ENCODE results near the gene ALDH3A1.

Gene ALDH3A1

DNA sequence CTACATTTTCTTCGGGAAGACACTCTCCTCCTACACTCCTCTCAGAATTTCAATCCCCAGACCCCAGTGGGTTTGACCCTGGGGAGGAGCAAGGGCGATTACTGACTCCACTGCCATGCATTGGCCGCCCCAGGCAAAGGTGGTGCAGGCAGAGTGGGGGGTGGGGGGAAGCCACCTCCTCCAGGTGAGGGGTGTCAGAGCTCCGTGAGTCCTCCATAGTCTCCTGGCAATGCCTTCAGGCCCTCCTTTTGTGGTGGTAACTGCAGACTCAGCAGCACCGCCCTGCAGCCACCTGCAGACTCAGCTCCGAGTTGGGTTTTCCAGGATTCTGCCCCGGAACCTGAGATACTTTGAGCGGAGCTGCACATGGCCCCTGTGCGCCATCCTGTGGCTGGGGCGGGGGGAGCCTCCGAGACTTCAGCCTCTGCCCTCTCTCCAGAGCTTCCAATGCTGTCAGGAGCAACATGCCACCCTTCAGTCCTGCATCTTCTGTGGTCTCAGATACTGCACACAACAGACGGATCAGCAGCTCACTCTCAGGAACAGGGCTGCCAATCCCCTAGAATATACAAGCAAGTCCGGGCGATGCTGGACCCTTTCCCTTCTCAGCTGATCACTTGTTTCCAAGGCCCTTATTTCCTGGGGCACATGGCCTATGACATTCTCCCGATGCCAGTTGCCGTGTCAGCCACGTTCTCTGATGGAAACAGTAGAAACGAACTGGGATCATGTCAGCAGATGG, 29.3 kb downstream of the ALDH3A1 start:
- no peak for DNase-seq (ENCODE audit: low read depth)
- TF ChIP-seq, protein P1, sequence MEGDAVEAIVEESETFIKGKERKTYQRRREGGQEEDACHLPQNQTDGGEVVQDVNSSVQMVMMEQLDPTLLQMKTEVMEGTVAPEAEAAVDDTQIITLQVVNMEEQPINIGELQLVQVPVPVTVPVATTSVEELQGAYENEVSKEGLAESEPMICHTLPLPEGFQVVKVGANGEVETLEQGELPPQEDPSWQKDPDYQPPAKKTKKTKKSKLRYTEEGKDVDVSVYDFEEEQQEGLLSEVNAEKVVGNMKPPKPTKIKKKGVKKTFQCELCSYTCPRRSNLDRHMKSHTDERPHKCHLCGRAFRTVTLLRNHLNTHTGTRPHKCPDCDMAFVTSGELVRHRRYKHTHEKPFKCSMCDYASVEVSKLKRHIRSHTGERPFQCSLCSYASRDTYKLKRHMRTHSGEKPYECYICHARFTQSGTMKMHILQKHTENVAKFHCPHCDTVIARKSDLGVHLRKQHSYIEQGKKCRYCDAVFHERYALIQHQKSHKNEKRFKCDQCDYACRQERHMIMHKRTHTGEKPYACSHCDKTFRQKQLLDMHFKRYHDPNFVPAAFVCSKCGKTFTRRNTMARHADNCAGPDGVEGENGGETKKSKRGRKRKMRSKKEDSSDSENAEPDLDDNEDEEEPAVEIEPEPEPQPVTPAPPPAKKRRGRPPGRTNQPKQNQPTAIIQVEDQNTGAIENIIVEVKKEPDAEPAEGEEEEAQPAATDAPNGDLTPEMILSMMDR (conservative IDR thresholded peaks at IDR 0.05; ENCODE audit: control insufficient read depth, insufficient read depth, low read depth, low read length), result no peak

GRCh38 chr17:19718041-19718612, 30.0 kb downstream of the ALDH3A1 start:
- no peak for DNase-seq (ENCODE audit: low read depth)
- TF ChIP-seq, protein P1 (conservative IDR thresholded peaks at IDR 0.05; ENCODE audit: control insufficient read depth, insufficient read depth, low read depth, low read length), result no peak
- no peak overlapping the region for H3K4me3 ChIP-seq (ENCODE audit: control insufficient read depth, low read depth, low read length)

More for the DNA sequence above, 29.3 kb downstream of the ALDH3A1 start:
- no peak overlapping the region for H3K4me3 ChIP-seq (ENCODE audit: control insufficient read depth, low read depth, low read length)

DNA sequence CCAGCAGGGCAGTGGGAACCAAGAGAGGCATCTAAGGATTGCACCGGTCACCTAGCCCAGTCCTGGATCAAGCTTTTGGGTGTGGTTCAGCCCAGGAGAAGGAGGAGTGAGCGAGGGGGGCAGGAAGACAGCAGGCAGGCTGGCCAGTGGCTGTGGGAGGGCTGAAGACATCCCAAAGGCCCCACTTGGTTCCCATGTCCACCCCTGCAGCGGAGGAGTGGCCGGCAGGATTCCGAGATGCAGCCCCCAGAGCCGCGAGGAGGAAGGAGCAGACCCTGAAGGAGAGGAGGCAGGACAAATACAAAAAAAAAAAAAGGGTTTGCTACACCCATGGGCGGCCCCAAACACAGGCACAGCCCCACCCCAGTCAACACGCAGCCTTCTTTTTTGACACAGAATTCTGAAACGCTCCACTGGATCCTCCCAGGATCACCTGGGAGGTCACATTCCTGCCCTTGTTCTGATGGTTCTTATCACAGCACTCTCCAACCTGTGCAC, 30.6 kb downstream of the ALDH3A1 start:
- no peak for DNase-seq (ENCODE audit: low read depth)
- no peak overlapping the region for H3K4me3 ChIP-seq (ENCODE audit: control insufficient read depth, low read depth, low read length)
- TF ChIP-seq, protein P1 (conservative IDR thresholded peaks at IDR 0.05; ENCODE audit: control insufficient read depth, insufficient read depth, low read depth, low read length), result no peak

- H3K4me3 ChIP-seq (ENCODE audit: control insufficient read depth, low read depth, low read length), result no peak overlapping the region
- DNase-seq (ENCODE audit: low read depth), result no peak
- TF ChIP-seq, protein P1 (conservative IDR thresholded peaks at IDR 0.05; ENCODE audit: control insufficient read depth, insufficient read depth, low read depth, low read length), result no peak
Observed at GRCh38 chr17:19717031-19717360, 31.1 kb downstream of the ALDH3A1 start.

DNA sequence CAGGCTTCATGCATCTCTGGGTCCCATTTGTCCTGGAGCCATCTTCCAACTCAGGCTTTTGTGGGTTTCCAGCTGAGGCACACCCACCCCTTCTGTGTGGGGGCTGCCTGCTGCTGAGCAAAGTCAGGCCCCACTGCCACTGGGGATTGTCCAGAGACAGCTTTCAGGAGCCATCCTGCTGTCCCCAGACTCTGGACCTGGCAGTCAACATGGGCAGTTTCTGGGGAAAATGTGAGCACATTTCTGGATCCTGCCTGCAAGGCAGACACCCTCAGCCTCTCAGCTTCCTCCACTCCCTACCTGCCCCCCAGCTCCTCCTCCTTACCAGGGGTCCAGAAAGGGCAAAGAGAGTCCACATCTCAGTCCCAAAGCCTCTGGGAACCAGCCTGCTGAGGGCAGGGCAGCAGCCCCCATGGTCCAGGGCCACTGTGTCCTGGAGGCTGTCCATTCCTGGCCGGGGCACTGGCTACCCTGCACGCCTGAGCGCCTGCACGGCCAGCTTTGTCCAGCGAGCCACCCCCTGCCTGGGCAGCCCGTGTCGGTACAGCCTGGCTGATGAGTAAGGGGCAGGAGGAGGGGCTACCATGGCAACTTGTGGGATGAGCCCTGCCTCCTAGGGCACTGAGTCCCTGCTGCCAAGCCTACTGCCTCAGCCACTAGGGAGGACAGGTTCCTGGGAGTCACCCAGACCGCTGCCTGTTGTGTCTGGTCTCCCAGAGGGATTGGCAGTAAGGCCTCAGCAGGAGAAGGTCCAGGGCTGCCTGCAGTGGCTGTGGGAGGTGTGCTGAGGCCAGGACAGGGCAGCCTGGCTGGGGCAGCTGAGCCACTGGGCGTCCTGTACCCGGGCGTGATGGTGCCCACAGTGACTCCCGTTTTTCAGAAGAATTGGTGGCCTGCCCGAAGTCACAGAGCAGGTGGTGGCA, 31.7 kb downstream of the ALDH3A1 start, which contains the start of gene SLC47A2:
SLC47A2 (minus strand) TSS at position 477 of the 923 bp plus-strand sequence; CDS start at position 448, 29 bp downstream.
- DNase-seq (ENCODE audit: low read depth), result no peak
- TF ChIP-seq, protein P1 (conservative IDR thresholded peaks at IDR 0.05; ENCODE audit: control insufficient read depth, insufficient read depth, low read depth, low read length), result no peak
- H3K4me3 ChIP-seq (ENCODE audit: control insufficient read depth, low read depth, low read length), result no peak within 1 kb of the TSS
